MM.1S (cell line): ENCODE measurements around the gene NEK6.

Source experiments
- DNase-seq: peaks from one replicate; pipeline ENCODE4 v3.0.0-alpha.2; 2015
- H2AFZ ChIP-seq: fragments of 300-600 bp; sonication (generic); 2 replicates; pipeline ENCODE4 v1.6.0; 2016; ENCODE audit warnings: antibody characterized with exemption, low read length
- H3F3A ChIP-seq: fragments of 300-600 bp; sonication (generic); 2 replicates; pipeline ENCODE4 v1.6.1; 2016; ENCODE audit warnings: mild to moderate bottlenecking, antibody characterized with exemption, low read length, moderate library complexity, mixed read lengths; ENCODE audit not compliant: insufficient read depth
- H3K27ac ChIP-seq: fragments of 300-600 bp; sonication (generic); 2 replicates; pipeline ENCODE4 v1.5.1; 2016; ENCODE audit warnings: mild to moderate bottlenecking, low read length
- H3K27me3 ChIP-seq: fragments of 300-600 bp; sonication (generic); replicated peaks from 2 replicates; pipeline ENCODE4 v1.6.0; 2016; ENCODE audit warnings: low read length; ENCODE audit not compliant: insufficient read depth
- H3K36me3 ChIP-seq: fragments of 300-600 bp; sonication (generic); replicated peaks from 2 replicates; pipeline ENCODE4 v1.6.1; 2016; ENCODE audit warnings: mild to moderate bottlenecking, low read length, mixed read lengths; ENCODE audit not compliant: insufficient read depth
- H3K4me1 ChIP-seq: fragments of 300-600 bp; sonication (generic); 2 replicates; pipeline ENCODE4 v1.6.1; 2016; ENCODE audit warnings: low read length, mixed read lengths
- H3K4me2 ChIP-seq: fragments of 300-600 bp; sonication (generic); 2 replicates; pipeline ENCODE4 v1.6.0; 2016; ENCODE audit warnings: low read depth, low read length
- H3K4me3 ChIP-seq: fragments of 300-600 bp; sonication (generic); 2 replicates; pipeline ENCODE4 v1.5.1; 2016; ENCODE audit warnings: low read length, mixed read lengths
- H3K79me2 ChIP-seq: fragments of 300-600 bp; sonication (generic); 2 replicates; pipeline ENCODE4 v1.6.1; 2016; ENCODE audit warnings: mixed run types, low read length, mixed read lengths
- H3K9ac ChIP-seq: fragments of 300-600 bp; sonication (generic); 2 replicates; pipeline ENCODE4 v1.6.1; 2016; ENCODE audit warnings: low read length, mixed read lengths
- H3K9me2 ChIP-seq: fragments of 300-600 bp; sonication (generic); replicated peaks from 2 replicates; pipeline ENCODE4 v1.6.1; 2016; ENCODE audit warnings: mild to moderate bottlenecking, low read length, mixed read lengths; ENCODE audit not compliant: insufficient read depth
- H3K9me3 ChIP-seq: fragments of 300-600 bp; sonication (generic); replicated peaks from 2 replicates; pipeline ENCODE4 v1.6.1; 2016; ENCODE audit warnings: mild to moderate bottlenecking, low read length, mixed read lengths; ENCODE audit not compliant: insufficient read depth
- H4K20me1 ChIP-seq: fragments of 300-600 bp; sonication (generic); 2 replicates; pipeline ENCODE4 v1.6.1; 2016; ENCODE audit warnings: mild to moderate bottlenecking, low read length, moderate library complexity, mixed read lengths; ENCODE audit not compliant: insufficient read depth
- EZH2 ChIP-seq: fragments of 300-600 bp; sonication (generic); optimal IDR thresholded peaks from 2 replicates; pipeline ENCODE3; 2017; ENCODE audit warnings: low read depth, mild to moderate bottlenecking, antibody characterized with exemption, low read length, mixed read lengths
- EZH2phosphoT487 ChIP-seq: fragments of 300-600 bp; sonication (generic); IDR thresholded peaks from 2 replicates; pipeline ENCODE4 v1.6.1; 2018; ENCODE audit warnings: antibody characterized with exemption, low read length
- TF ChIP-seq, protein P1 (sequence below): fragments of 300-600 bp; sonication (generic); IDR thresholded peaks from 2 replicates; pipeline ENCODE4 v1.5.1; 2016; ENCODE audit warnings: antibody characterized with exemption, low read length, mixed read lengths

NEK6 gene

GRCh38 chr9:124280176-124280691 is 22.5 kb downstream of the NEK6 start:
- Histone ChIP-seq H3K79me2 (peaks cover 78% of the 10 kb centered on the region), H3K27ac (no peak overlapping the region), H3K27me3 (no peaks in the 10 kb centered on the region), H3F3A (0 out of 2 replicates have a peak, but pooled peaks cover under 1% of the 10 kb centered on the region), H3K9ac (no peak overlapping the region), H3K36me3 (no peaks in the 10 kb centered on the region), H3K4me2 (no peak overlapping the region), H2AFZ (no peak overlapping the region), H3K9me2 (no peaks in the 10 kb centered on the region), H3K4me1 (peaks cover 5% of the 10 kb centered on the region), H4K20me1 (no peaks in the 10 kb centered on the region), H3K9me3 (no peaks in the 10 kb centered on the region), H3K4me3 (no peak overlapping the region)
- no peak for DNase-seq
- TF ChIP-seq, protein P1, sequence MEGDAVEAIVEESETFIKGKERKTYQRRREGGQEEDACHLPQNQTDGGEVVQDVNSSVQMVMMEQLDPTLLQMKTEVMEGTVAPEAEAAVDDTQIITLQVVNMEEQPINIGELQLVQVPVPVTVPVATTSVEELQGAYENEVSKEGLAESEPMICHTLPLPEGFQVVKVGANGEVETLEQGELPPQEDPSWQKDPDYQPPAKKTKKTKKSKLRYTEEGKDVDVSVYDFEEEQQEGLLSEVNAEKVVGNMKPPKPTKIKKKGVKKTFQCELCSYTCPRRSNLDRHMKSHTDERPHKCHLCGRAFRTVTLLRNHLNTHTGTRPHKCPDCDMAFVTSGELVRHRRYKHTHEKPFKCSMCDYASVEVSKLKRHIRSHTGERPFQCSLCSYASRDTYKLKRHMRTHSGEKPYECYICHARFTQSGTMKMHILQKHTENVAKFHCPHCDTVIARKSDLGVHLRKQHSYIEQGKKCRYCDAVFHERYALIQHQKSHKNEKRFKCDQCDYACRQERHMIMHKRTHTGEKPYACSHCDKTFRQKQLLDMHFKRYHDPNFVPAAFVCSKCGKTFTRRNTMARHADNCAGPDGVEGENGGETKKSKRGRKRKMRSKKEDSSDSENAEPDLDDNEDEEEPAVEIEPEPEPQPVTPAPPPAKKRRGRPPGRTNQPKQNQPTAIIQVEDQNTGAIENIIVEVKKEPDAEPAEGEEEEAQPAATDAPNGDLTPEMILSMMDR = no peak
- TF ChIP-seq EZH2phosphoT487 (no peak), EZH2 (no peak)

- TF ChIP-seq, protein P1 = no peak
- no peak for TF ChIP-seq EZH2phosphoT487
- TF ChIP-seq EZH2 = no peak
- Histone ChIP-seq H3K4me2 (no peak overlapping the region), H4K20me1 (no peaks in the 10 kb centered on the region), H3K27ac (no peak overlapping the region), H3K79me2 (peaks cover 67% of the 10 kb centered on the region), H3K9me2 (no peaks in the 10 kb centered on the region), H3K27me3 (no peaks in the 10 kb centered on the region), H2AFZ (no peak overlapping the region), H3K9ac (no peak overlapping the region), H3K4me1 (peaks cover 16% of the 10 kb centered on the region), H3K36me3 (no peaks in the 10 kb centered on the region), H3F3A (peaks cover 17% of the 10 kb centered on the region), H3K4me3 (no peak overlapping the region), H3K9me3 (no peaks in the 10 kb centered on the region)
- DNase-seq = no peak
Observed at GRCh38 chr9:124281931-124282371, 24.2 kb downstream of the NEK6 start.

DNA sequence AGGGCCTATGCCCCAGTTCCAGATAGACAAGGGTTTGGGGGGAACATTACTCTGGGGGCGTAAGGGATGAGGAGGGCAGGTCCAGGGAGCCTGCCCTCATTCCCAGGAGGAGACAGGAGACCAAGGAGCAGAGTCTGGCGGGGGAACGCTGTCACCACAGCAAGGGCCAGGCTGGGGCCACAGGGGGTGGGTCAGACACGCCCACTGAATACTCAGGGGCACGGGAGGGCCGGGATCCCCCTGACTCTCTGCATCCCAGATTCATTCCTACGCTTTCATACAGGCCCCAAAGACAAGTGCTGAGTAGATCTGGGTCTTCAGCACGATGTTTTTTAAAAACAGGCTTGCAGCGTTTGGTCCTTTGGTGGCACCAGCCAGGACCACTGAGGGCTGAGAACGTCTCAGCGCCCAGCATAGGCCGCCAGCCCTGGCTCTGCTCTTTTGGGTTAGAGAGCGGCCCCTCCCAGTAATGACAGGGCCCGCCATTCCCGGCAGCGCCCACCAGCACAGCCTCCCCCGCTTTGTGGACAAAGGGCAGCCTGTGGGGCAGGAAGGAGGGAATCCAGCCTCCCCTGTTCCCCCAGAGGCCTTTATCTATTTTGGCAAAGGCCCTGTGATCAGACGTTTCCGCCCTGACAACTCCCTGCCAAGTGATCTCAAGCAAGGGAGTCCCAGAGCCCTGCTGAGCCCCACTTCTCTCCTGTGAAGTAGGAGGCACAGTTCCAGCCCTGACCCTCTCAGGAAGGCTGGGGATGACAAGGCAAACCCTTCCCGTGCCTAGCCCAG is 24.9 kb downstream of the NEK6 start:
- Histone ChIP-seq H3K4me1 (peaks cover 23% of the 10 kb centered on the region), H3F3A (peaks cover 20% of the 10 kb centered on the region), H3K9me2 (no peaks in the 10 kb centered on the region)

More for the DNA sequence above, 24.9 kb downstream of the NEK6 start:
- no peak overlapping the region for H2AFZ ChIP-seq
- TF ChIP-seq, protein P1 = no peak
- TF ChIP-seq EZH2 = no peak
- no peak for TF ChIP-seq EZH2phosphoT487
- no peak overlapping the region for H3K9ac ChIP-seq
- no peak overlapping the region for H3K4me2 ChIP-seq
- H3K27me3 ChIP-seq = no peaks in the 10 kb centered on the region
- no peaks in the 10 kb centered on the region for H3K36me3 ChIP-seq
- no peak for DNase-seq
- H3K79me2 ChIP-seq = peaks cover 69% of the 10 kb centered on the region
- no peaks in the 10 kb centered on the region for H3K9me3 ChIP-seq
- no peak overlapping the region for H3K4me3 ChIP-seq
- H3K27ac ChIP-seq = no peak overlapping the region
- no peaks in the 10 kb centered on the region for H4K20me1 ChIP-seq
